Measurements from ENCODE around the gene PHACTR3. TPM values are rescaled to one million over a fixed set of nuclear protein-coding genes. Genes with fewer than 3 reads are reported as not detected.

Gene PHACTR3
- total RNA-seq, 2 experiments from 2014 or later, result not detected

DNA sequence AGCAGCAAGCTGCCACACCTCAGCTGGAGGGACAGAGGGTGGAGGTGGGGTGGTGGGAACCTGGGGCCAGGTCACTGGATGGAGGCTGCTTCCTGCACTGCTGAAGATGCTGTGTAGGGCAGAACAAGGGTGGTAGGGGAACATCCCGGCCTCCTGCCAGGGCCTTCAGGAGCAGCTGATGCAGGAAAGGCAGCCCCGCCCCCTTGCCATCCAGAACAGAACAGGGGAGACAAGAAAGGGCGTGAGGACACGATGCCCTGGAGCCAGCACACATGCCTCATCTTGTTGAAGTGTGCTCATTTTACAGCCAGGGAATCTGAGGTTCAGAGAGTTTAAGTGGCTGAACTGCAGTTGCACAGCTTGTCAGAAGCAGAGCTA lies 43.1 kb upstream of the PHACTR3 start:
- Mint-ChIP-seq H3K36me3 (ENCODE audit: low read depth) (no peaks in the 10 kb centered on the region), H3K4me1 (ENCODE audit: low read depth) (no peaks in the 10 kb centered on the region), H3K27me3 (peaks cover 2% of the 10 kb centered on the region), H3K4me3 (no peak overlapping the region), H3K9me3 (no peaks in the 10 kb centered on the region), H3K27ac (no peak overlapping the region)
- ATAC-seq (no peak), DNase-seq (no peak)
- CTCF ChIA-PET, result interaction anchor here (0.7 to 6.6 kb wide), 10 partner anchors 10 to 65 kb away, joined by 3 to 59 read pairs (median 4); no protein-coding TSS in a partner anchor
- POLR2A ChIA-PET, result interaction anchor here (1.2 kb wide), 1 partner anchor 10 kb away, joined by 4 read pairs; no protein-coding TSS in a partner anchor
- intact Hi-C loops (cut with micrococcal nuclease), result no loop called here
- TF ChIP-seq, protein P1, sequence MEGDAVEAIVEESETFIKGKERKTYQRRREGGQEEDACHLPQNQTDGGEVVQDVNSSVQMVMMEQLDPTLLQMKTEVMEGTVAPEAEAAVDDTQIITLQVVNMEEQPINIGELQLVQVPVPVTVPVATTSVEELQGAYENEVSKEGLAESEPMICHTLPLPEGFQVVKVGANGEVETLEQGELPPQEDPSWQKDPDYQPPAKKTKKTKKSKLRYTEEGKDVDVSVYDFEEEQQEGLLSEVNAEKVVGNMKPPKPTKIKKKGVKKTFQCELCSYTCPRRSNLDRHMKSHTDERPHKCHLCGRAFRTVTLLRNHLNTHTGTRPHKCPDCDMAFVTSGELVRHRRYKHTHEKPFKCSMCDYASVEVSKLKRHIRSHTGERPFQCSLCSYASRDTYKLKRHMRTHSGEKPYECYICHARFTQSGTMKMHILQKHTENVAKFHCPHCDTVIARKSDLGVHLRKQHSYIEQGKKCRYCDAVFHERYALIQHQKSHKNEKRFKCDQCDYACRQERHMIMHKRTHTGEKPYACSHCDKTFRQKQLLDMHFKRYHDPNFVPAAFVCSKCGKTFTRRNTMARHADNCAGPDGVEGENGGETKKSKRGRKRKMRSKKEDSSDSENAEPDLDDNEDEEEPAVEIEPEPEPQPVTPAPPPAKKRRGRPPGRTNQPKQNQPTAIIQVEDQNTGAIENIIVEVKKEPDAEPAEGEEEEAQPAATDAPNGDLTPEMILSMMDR (IDR thresholded peaks at IDR 0.05), result no peak

DNA sequence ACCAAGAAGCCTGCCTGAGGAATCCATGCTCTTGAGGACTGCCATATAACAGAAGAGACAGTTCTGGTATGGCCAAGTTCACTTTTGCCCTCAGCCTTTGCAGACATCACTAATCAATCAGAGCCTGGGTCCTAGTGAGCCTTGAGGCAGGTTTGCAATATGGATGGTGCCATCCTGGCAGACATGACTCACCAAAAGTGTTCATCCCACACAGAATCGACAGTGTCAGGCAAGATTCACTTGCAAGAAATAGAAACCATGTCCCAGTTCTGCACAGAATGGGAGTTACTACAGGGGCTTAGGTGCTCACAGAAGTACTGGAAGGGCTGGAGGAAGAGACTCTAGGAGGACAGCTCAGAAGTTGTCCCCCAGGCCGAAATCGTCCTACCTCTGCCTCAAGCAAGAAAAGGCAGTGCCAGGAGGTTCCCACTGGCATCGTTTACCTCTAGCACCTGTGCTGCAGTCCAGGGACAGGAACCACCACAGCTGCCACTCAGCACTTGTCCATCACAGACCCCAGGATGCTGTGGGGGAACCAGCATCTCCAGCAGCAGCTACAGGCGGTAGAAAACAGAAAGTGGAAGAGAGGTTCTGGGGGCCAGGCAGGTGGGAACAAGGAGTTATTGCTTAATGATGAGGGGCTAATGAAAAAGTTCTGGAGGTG lies 42.6 kb upstream of the PHACTR3 start:
- ChIA-PET POLR2A (no interaction called here), CTCF (interaction anchor here (1.4 to 6.6 kb wide), 2 partner anchors 10 to 14 kb away, joined by 4 to 59 read pairs; no protein-coding TSS in a partner anchor)
- intact Hi-C loops (cut with micrococcal nuclease), result no loop called here
- H3K27me3 Mint-ChIP-seq, result peaks cover 2% of the 10 kb centered on the region
- H3K4me1 Mint-ChIP-seq (ENCODE audit: low read depth), result no peaks in the 10 kb centered on the region
- no peak overlapping the region for H3K4me3 Mint-ChIP-seq
- H3K9me3 Mint-ChIP-seq, result no peaks in the 10 kb centered on the region
- DNase-seq, result no peak
- TF ChIP-seq, protein P1 (IDR thresholded peaks at IDR 0.05), result no peak
- no peak for ATAC-seq
- H3K36me3 Mint-ChIP-seq (ENCODE audit: low read depth), result no peaks in the 10 kb centered on the region
- H3K27ac Mint-ChIP-seq, result no peak overlapping the region

DNA sequence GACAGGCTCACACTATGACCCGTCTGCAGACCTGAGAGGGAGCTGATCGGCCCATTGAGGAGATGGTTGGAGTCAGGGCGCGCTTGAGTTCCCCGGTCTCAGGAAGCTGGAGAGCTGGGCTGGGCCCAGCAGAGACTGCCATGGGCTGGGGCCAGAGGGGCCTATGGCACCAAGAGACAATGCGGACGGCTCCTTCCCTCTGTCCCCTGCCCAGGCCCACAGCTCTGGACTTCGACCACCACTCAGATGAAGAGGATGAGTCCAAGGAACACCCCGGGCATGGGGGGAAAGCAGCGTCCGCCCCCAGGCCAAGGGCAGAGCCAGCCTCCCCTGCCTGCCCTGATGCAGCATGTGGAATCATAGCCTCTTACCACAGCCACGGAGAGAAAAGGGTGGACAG lies 40.2 kb upstream of the PHACTR3 start:
- H3K4me3 Mint-ChIP-seq, result no peak overlapping the region
- peaks cover 4% of the 10 kb centered on the region for H3K27me3 Mint-ChIP-seq
- H3K9me3 Mint-ChIP-seq, result no peaks in the 10 kb centered on the region
- intact Hi-C loops (cut with micrococcal nuclease), result no loop called here
- TF ChIP-seq, protein P1 (IDR thresholded peaks at IDR 0.05), result no peak
- DNase-seq (no peak), ATAC-seq (no peak)
- no peaks in the 10 kb centered on the region for H3K36me3 Mint-ChIP-seq (ENCODE audit: low read depth)
- ChIA-PET CTCF (no interaction called here), POLR2A (no interaction called here)
- no peaks in the 10 kb centered on the region for H3K4me1 Mint-ChIP-seq (ENCODE audit: low read depth)
- H3K27ac Mint-ChIP-seq, result no peak overlapping the region

DNA sequence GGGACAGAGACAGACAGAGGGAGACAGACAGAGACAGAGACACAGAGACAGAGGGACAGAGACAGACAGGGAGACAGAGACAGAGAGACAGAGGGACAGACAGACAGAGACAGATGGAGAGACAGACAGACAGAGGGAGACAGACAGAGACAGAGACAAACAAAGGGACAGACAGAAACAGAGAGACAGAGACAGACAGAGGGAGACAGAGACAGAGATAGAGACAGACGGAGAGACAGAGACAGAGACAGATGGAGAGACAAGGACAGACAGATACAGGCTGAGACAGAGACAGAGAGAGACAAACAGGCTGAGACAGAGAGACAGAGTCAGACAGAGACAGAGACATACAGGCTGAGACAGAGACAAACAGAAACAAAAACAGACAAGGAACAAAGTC lies 39.4 kb upstream of the PHACTR3 start:
- H3K27ac Mint-ChIP-seq, result no peak overlapping the region
- TF ChIP-seq, protein P1 (IDR thresholded peaks at IDR 0.05), result no peak
- no peaks in the 10 kb centered on the region for H3K36me3 Mint-ChIP-seq (ENCODE audit: low read depth)
- no peaks in the 10 kb centered on the region for H3K9me3 Mint-ChIP-seq
- ChIA-PET POLR2A (no interaction called here), CTCF (no interaction called here)
- H3K27me3 Mint-ChIP-seq, result peaks cover 4% of the 10 kb centered on the region
- ATAC-seq, result no peak
- intact Hi-C loops (cut with micrococcal nuclease), result no loop called here
- no peak overlapping the region for H3K4me3 Mint-ChIP-seq
- H3K4me1 Mint-ChIP-seq (ENCODE audit: low read depth), result no peaks in the 10 kb centered on the region
- no peak for DNase-seq

DNA sequence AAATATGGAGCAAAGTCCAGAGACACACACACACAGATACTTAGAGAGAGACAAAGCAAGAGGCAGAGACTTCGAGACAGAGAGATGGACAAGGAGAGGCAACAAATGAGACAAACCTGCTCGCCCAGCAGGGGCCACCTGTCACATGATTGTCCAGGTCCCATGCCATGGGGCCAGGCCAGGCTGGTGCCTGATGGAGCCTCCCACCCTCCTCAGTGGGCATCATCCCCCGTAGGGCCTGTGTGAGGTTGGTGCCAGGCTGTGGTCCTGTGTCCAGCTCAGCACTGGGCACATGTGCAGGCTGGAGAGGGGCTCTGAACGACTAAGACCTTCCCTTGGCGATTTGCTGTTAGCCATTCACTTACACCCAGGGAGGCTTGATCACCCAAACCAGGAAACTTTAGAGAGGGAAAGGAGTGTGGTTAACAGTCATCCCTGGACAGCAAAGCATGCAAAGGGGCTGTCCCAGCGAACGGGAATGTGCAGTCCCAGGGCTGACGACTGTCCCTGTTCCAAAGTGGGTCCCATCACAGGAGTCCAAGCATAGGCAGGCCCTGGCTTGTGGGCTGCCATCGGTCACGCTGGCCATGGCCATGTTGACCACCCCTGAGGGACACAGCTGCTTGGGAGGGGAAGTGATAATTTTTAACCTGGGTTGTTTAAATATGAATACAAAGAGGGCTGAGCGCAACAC lies 38.4 kb upstream of the PHACTR3 start:
- Mint-ChIP-seq H3K4me1 (ENCODE audit: low read depth) (no peaks in the 10 kb centered on the region), H3K27ac (no peak overlapping the region), H3K36me3 (ENCODE audit: low read depth) (no peaks in the 10 kb centered on the region), H3K4me3 (no peak overlapping the region), H3K9me3 (no peaks in the 10 kb centered on the region), H3K27me3 (peaks cover 4% of the 10 kb centered on the region)
- ATAC-seq, result no peak
- ChIA-PET CTCF (no interaction called here), POLR2A (no interaction called here)
- TF ChIP-seq, protein P1 (IDR thresholded peaks at IDR 0.05), result no peak
- no peak for DNase-seq
- intact Hi-C loops (cut with micrococcal nuclease), result no loop called here

Data from activated CD8-positive, alpha-beta T cell treated with anti-CD3 and anti-CD28 coated beads for 36 hours (primary cell).